ENCODE results near the gene CCBE1.

DNA sequence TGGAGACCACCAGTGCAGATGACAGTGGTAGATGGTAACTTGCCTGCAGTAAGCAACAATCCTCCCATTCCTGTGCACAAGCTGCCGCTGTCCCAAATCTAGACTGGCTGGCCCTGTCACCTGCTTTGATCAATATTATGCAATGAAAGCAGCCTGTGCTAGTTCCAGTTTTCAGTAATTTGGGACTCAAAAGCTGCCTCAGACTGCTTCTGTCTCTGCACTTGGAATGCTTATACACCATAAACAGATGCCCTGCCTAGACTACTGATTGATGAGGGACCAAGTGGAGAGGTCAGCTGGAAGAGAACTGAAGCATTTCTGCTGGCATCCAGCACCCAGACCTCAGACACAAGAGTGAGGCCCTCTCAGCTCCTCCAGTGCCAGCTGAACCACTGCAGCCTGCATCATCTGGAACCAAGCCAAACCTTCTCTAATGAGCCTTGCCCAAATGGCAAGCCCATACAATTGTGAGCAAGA, 24.9 kb downstream of the CCBE1 start:
- TF ChIP-seq GATA2 (IDR thresholded peaks at IDR 0.05; ENCODE audit: low read depth, low read length) (no peak), GATA3 (IDR thresholded peaks at IDR 0.05; ENCODE audit: low read depth, low read length) (no peak)
